Stimulated activated CD8-positive, alpha-beta memory T cell treated with anti-CD3 and anti-CD28 coated beads, Interleukin-4, amount 100 ng/mL, for 4 hours (primary cell): ENCODE results near the gene ADCY7.

Experiments
- DNase-seq, 2 donors: peaks; one replicate each; pipeline ENCODE4 v3.0.0-alpha.2; 2020; ENCODE audit warnings: low read depth in 2 of 2, low spot score in 1 of 2

Gene ADCY7

GRCh38 chr16:50247906-50248608 is 18.3 kb upstream of the ADCY7 start:
- DNase-seq: no peak

DNA sequence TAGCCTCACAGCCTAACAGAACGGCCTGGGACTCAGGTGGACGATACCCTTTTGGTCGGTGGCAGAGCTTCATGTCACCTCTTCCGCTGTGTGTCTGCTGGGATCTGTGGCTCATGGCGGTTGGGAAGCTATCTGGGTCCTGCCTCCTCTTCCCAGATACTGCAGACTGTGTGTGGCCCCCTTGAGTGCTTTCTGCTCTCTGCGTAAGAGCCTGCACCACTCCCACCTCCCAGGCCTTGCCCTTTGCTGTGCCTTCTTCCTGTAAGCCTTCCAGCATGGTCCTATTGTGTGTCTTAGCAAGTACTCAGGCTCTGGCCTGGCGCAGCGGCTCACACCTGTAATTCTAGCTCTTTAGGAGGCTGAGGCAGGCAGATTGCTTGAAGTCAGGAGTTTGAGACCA is 17.5 kb upstream of the ADCY7 start:
- no peak for DNase-seq

- DNase-seq: no peak
Observed at GRCh38 chr16:50251375-50252081, 14.8 kb upstream of the ADCY7 start.

DNA sequence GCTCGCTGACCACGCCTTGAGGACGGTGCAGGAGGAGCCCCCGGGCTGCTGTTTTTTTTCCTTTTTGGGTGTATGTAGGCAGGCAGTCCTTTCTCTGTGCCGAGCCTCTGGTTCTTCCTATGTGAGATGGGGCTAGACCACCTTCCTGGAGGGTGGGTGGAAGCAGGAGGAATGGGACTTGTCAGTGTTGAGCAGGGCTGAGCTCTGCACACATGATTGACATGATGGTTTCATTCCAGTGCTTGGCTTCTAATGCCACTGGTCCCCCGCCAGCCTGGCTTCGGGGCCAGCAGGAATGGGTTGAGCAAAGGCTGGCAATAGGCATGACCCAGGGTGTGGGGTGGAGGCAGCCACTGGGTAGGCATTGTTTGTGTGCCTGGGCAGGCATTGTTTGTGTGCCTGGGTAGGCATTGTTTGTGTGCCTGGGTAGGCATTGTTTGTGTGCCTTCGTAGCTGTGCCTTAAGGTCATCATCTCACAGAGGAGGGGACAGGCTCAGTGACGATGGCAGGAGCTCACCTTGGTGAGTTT is 14.2 kb upstream of the ADCY7 start:
- DNase-seq: no peak

DNA sequence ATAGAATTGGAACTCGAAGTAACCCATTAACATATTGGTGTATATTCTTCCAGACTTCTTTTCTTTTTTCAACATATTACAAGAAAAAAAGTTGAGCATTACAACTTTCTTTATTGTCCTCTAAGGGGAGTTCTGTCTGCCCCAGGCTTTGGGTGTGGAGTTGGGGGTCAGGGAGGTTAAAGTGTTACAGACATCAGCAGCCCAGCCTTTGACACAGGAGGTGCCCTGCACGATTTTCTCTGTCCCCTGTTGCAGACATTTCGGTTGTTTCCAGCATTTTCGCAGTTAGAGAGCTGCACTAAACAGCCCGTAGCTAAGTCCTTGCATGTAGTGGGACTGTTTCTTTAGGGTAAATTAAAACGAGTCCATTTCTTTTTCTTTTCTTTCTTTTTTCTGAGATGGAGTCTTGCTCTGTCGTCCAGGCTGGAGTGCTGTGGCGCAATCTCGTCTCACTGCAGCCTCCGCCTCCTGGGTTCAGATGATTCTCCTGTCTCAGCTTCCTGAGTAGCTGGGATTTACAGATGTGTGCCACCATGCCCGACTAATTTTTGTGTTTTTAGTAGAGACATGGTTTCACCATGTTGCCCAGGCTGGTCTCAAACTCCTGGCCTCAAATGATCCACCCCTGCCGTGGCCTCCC is 13.4 kb upstream of the ADCY7 start:
- no peak for DNase-seq

DNA sequence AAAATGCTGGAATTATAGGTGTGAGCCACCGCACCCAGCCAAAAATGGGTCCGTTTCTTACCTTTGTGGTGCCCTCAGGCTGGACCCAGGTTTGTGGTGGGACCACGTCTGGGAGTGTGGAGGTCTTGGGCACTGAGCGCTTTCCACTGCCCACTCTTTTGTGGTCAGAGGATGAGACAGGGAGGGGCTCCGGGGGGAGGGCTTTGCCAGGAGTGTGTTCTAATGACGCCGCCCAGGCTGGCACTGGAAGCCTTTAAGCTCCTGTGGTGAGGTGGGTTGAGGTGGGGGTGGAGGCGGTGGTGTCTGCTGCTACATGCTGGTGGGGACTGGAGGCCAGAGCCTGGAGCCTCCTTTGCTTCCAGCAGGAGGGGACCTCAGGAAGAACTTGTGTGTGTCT is 12.8 kb upstream of the ADCY7 start:
- DNase-seq: no peak

GRCh38 chr16:50254072-50254471 is 12.3 kb upstream of the ADCY7 start:
- no peak for DNase-seq

DNA sequence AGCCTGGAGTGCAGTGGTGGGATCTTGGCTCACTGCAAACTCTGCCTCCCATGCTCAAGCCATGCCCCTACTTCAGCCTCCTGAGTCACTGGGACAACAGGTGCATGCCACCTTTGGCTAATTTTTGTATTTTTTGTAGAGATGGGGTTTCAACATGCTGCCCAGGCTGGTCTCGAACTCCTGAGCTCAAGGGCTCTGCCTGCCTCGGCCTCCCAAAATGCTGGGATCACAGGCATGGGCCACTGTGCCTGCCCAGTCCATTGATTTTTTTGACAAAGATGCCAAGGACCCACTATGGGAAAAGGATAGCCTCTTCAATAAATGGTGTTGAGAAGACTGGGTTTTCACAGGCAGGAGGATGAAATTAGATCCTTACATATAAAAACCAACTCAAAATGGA is 10.8 kb upstream of the ADCY7 start:
- DNase-seq: no peak

GRCh38 chr16:50256604-50257003 is 9.7 kb upstream of the ADCY7 start:
- DNase-seq: no peak

DNA sequence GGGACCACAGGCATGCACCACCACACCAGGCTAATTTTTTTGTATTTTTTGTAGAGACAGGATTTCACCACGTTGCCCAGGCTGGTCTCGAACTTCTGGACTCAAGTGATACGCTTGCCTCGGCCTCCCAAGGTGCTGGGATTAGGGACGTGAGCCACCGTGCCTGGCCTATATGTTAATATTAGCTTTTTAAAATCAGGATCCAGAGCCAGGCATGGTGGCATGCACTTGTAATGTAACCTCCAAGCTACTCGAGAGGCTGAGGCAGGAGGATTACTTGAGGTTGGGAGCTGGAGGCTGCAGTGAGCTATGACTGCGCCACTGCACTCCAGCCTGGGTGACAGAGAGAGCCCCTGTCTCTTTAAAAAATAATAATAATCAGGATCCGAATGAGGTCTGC is 8.5 kb upstream of the ADCY7 start:
- no peak for DNase-seq

GRCh38 chr16:50259334-50260205 is 6.8 kb upstream of the ADCY7 start:
- DNase-seq: no peak

- DNase-seq: no peak
Observed at GRCh38 chr16:50260206-50261159, 5.9 kb upstream of the ADCY7 start.

GRCh38 chr16:50261160-50261706 is 5.1 kb upstream of the ADCY7 start:
- no peak for DNase-seq

DNA sequence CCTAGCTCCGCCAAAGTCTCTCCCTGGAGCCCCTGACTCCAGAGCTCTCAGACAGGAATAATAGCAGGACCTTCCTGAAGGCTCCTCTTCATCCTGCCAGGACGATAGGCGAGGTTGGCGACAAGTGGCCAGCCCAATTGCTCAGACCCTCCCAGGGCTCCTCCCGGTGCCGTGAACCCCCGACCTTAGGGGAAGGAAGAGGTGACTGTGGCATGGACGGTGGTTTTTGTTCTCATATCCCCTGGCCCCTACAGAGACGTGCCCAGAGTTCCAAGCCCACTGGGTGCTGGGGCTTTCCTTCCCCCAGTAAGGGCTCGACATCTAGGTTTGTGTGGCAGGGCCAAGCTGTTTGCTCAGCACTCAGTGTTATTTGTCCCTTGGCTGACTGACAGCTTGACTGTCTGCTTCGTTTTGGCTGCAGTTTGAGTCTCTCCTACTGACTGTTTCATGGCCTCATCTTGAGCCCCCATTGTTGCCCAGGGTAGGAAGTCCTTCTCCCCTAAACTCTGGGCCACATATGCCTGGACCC is 4.6 kb upstream of the ADCY7 start:
- no peak for DNase-seq

GRCh38 chr16:50263060-50263909 is 3.1 kb upstream of the ADCY7 start:
- DNase-seq: no peak

DNA sequence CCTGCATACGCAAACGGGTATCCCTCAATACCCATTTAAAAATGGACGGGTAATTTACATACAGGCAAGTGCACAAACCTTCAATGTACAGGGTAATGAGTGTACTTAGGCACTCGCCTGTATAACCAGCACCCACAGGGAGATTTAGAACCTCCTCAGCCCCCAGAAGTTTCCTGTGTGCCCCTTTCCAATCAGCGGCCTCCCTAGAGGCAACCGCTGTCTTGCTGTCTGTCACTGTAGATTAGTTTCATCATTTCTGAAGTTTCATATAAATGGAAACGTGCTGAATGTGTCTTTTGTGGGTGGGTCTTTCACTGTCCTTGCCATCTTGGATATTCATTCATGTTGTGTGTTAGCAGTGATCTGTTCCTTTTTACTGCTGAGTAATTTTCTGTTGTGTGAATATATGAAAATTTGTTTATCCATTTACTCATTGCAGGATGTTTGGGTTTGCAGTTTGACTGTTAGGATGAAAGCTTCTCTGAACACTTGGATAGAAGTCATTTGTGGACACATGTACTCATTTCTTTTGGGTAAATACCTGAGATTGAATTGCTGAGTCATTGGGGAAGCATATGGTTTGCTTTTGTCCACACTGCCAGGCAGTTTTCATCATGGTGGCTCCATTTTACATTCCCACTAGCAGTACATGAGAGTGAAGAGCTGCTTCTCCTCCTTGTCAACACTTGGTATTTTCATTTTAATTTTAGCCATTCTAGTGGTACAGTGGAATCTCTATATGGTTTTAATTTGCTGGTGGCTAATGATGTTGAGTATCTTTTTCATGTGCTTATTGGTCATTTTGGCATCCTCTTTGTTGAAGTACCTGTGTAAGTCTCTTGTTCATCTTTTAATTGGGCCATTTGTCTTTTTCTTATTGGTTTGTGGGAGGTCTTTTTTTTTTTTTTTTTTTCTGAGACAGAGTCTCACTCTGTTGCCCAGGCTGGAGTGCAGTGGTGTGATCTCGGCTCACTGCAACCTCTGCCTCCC is 2.1 kb upstream of the ADCY7 start:
- no peak for DNase-seq

- no peak for DNase-seq
Observed at GRCh38 chr16:50265260-50265659, 1.1 kb upstream of the ADCY7 start.
